B cell (primary cell): ENCODE data around the gene ATXN1. TPM values are rescaled to one million over a fixed set of nuclear protein-coding genes. Genes with fewer than 3 reads are reported as not detected.

Source experiments
- ATAC-seq: fragments of 200-7000 bp; cut with Tn5 transposase; one replicate; pipeline ENCODE4 v1.10.0; 2021; ENCODE audit warnings: low read depth, mild to moderate bottlenecking, moderate number of reproducible peaks, moderate library complexity
- CTCF ChIA-PET: fragments of 350-600 bp; sonication (Branson Sonifier 250); formaldehyde crosslinking; loops from one replicate; lab custom pipeline; 2021; ENCODE audit warnings: antibody characterized with exemption, inconsistent platforms; lab: Charles Lee
- POLR2A ChIA-PET: fragments of 350-600 bp; sonication (Branson Sonifier 250); formaldehyde crosslinking; loops from one replicate; lab custom pipeline; 2021; ENCODE audit warnings: antibody characterized with exemption; lab: Charles Lee
- DNase-seq: peaks from one replicate; pipeline ENCODE4 v3.0.0; 2013
- H2AFZ ChIP-seq: 2 replicates; pipeline ENCODE4 v1.6.1; 2012; ENCODE audit warnings: mild to moderate bottlenecking, low read depth, low read length; ENCODE audit not compliant: insufficient read depth, poor library complexity, severe bottlenecking
- H3K27ac ChIP-seq, 2 donors: 1 replicate in 1 of 2; 2 replicates in 1 of 2; pipeline ENCODE4 v1.5.1; 2012 to 2013; ENCODE audit warnings: low read length in 2 of 2, mild to moderate bottlenecking in 2 of 2, moderate library complexity in 1 of 2
- H3K27me3 ChIP-seq, 4 experiments: fragments of 200-600 bp in 1 of 4; sonication (generic) in 1 of 4; replicated peaks in 1 of 4; 1 replicate in 2 of 4; 2 replicates in 2 of 4; pipeline versions ENCODE4 v1.6.1 to v1.7.0; 2013 to 2016; ENCODE audit warnings: low read length in 3 of 4, mild to moderate bottlenecking in 2 of 4, mixed read lengths in 1 of 4, moderate library complexity in 1 of 4; ENCODE audit not compliant: insufficient read depth in 4 of 4, control insufficient read depth in 3 of 4; ENCODE audit errors: control extremely low read depth in 1 of 4
- H3K36me3 ChIP-seq, 2 experiments: replicated peaks in 1 of 2; 1 replicate in 1 of 2; 2 replicates in 1 of 2; pipeline versions ENCODE4 v1.6.1 to v1.7.1; 2013; ENCODE audit warnings: low read length in 1 of 2; ENCODE audit not compliant: insufficient read depth in 2 of 2, control insufficient read depth in 1 of 2; ENCODE audit errors: control extremely low read depth in 1 of 2, extremely low read depth in 1 of 2
- H3K4me1 ChIP-seq, 2 donors: fragments of 200-600 bp in 1 of 2; sonication (generic) in 1 of 2; 1 replicate in 1 of 2; 2 replicates in 1 of 2; pipeline versions ENCODE4 v1.5.1 to v1.6.1; 2013 to 2017; ENCODE audit warnings: low read length in 2 of 2; ENCODE audit not compliant: control insufficient read depth in 2 of 2, insufficient read depth in 2 of 2
- H3K4me2 ChIP-seq: replicated peaks from 2 replicates; pipeline ENCODE3; 2012; ENCODE audit warnings: mild to moderate bottlenecking, low read depth, low read length; ENCODE audit not compliant: poor library complexity, severe bottlenecking
- H3K4me3 ChIP-seq, 5 experiments: fragments of 200-600 bp in 1 of 5; sonication (generic) in 1 of 5; 1 replicate in 3 of 5; 2 replicates in 2 of 5; pipeline versions ENCODE4 v1.5.1 to v1.7.0; 2011 to 2016; ENCODE audit warnings: low read length in 4 of 5, mild to moderate bottlenecking in 4 of 5, low read depth in 2 of 5, control low read depth in 1 of 5, moderate library complexity in 1 of 5; ENCODE audit not compliant: insufficient read depth in 1 of 5; ENCODE audit errors: control extremely low read depth in 1 of 5, extremely low read depth in 1 of 5
- H3K79me2 ChIP-seq: fragments of 200-600 bp; sonication (generic); one replicate; pipeline ENCODE4 v1.6.0; 2016; ENCODE audit warnings: low read length; ENCODE audit not compliant: control insufficient read depth, insufficient read depth
- H3K9ac ChIP-seq: fragments of 200-600 bp; sonication (generic); 2 replicates; pipeline ENCODE4 v1.6.1; 2017; ENCODE audit warnings: mild to moderate bottlenecking, low read length, moderate library complexity
- H3K9me3 ChIP-seq, 3 donors: one replicate each; pipeline versions ENCODE4 v1.6.1 to v1.7.1; 2013; ENCODE audit warnings: low read length in 2 of 3; ENCODE audit not compliant: control insufficient read depth in 2 of 3, insufficient read depth in 1 of 3; ENCODE audit errors: control extremely low read depth in 1 of 3
- H4K20me1 ChIP-seq: 2 replicates; pipeline ENCODE4 v1.6.0; 2012; ENCODE audit warnings: mild to moderate bottlenecking, low read length; ENCODE audit not compliant: insufficient read depth, control insufficient read depth, poor library complexity, severe bottlenecking
- H3K27ac Mint-ChIP-seq: one replicate; pipeline ENCODE4 v1.8.0; 2021; ENCODE audit warnings: mixed read lengths
- H3K27me3 Mint-ChIP-seq: one replicate; pipeline ENCODE4 v1.8.0; 2021; ENCODE audit warnings: mixed read lengths
- H3K4me1 Mint-ChIP-seq: one replicate; pipeline ENCODE4 v1.8.0; 2021; ENCODE audit warnings: mixed read lengths
- H3K4me3 Mint-ChIP-seq: one replicate; pipeline ENCODE4 v1.8.0; 2021; ENCODE audit warnings: mixed read lengths
- H3K9me3 Mint-ChIP-seq: one replicate; pipeline ENCODE4 v1.8.0; 2022; ENCODE audit warnings: mixed read lengths; ENCODE audit not compliant: insufficient read depth
- CTCF ChIP-seq: fragments of 200-600 bp; IDR thresholded peaks from one replicate; pipeline ENCODE4 v1.8.0; 2022; ENCODE audit warnings: antibody characterized with exemption, mild to moderate bottlenecking
- EZH2 ChIP-seq: IDR thresholded peaks from 2 replicates; pipeline ENCODE4 v1.6.1; 2012; ENCODE audit warnings: borderline replicate concordance, low read depth, mild to moderate bottlenecking, moderate library complexity, low read length; ENCODE audit not compliant: insufficient read depth, poor library complexity, severe bottlenecking
- WGBS: methylation state at CpG from one replicate; pipeline ENCODE4 v1.1.5; 2013; ENCODE audit warnings: missing lambda C conversion rate; ENCODE audit not compliant: insufficient coverage; 5-methylcytosine and 5-hydroxymethylcytosine counted together
- intact Hi-C: fragments of 100-400 bp; cut with micrococcal nuclease; formaldehyde crosslinking; loops from one replicate; pipeline ENCODE4 v1.10.0; 2022
- polyA plus RNA-seq: library from polyadenylated mRNA; depleted of rRNA; stranded (reverse); fragments of >200 nt; gene quantifications from 2 replicates; pipeline ENCODE4 v1.2.3, GENCODE V29; 2012
- total RNA-seq, 2 donors: library from RNA; stranded (reverse); fragments of 120-200 nt in 1 of 2; gene quantifications; 1 replicate in 1 of 2; 2 replicates in 1 of 2; pipeline versions ENCODE4 v1.2.3 to v1.2.4, GENCODE V29; 2013 to 2022

Gene ATXN1
- total and polyA plus RNA-seq, 2 donors (not counting 1 experiment from before 2014, with no cell fraction given) = 5.7 to 63.8 TPM

- Histone ChIP-seq H3K27me3 (no peaks in the 10 kb centered on the region), H3K9me3 (no peaks in the 10 kb centered on the region), H3K9ac (no peak overlapping the region), H3K79me2 (no peaks in the 10 kb centered on the region), H3K36me3 (no peaks in the 10 kb centered on the region), H3K4me2 (no peak overlapping the region), H2AFZ (no peak overlapping the region), H3K27ac (no peak overlapping the region), H3K4me3 (no peak overlapping the region), H4K20me1 (no peaks in the 10 kb centered on the region), H3K4me1 (no peaks in the 10 kb centered on the region)
- ChIA-PET POLR2A (no interaction called here), CTCF (no interaction called here)
- DNase-seq (no peak), ATAC-seq (no peak)
- H3K27me3 Mint-ChIP-seq = peaks cover 11% of the 10 kb centered on the region
- H3K4me1 Mint-ChIP-seq = no peaks in the 10 kb centered on the region
- TF ChIP-seq EZH2 = no peak
- TF ChIP-seq CTCF = no peak
- intact Hi-C loops = no loop called here
- H3K9me3 Mint-ChIP-seq = no peaks in the 10 kb centered on the region
- no peak overlapping the region for H3K27ac Mint-ChIP-seq
- no peak overlapping the region for H3K4me3 Mint-ChIP-seq
- WGBS = 98% methylated on average over 20 of the region's 24 CpGs
These were observed 42.3 kb upstream of the ATXN1 start for GRCh38 chr6:16803294-16804200.

- intact Hi-C loops = no loop called here
- Histone ChIP-seq H3K4me1 (no peaks in the 10 kb centered on the region), H3K27ac (no peak overlapping the region), H3K4me3 (no peak overlapping the region), H4K20me1 (no peaks in the 10 kb centered on the region), H3K79me2 (no peaks in the 10 kb centered on the region), H3K36me3 (no peaks in the 10 kb centered on the region), H3K4me2 (no peak overlapping the region), H3K9me3 (no peaks in the 10 kb centered on the region), H3K9ac (no peak overlapping the region), H2AFZ (no peak overlapping the region), H3K27me3 (no peaks in the 10 kb centered on the region)
- no peak overlapping the region for H3K27ac Mint-ChIP-seq
- DNase-seq (no peak), ATAC-seq (no peak)
- ChIA-PET CTCF (no interaction called here), POLR2A (no interaction called here)
- TF ChIP-seq EZH2 (no peak), CTCF (no peak)
- H3K9me3 Mint-ChIP-seq = no peaks in the 10 kb centered on the region
- H3K27me3 Mint-ChIP-seq = peaks cover 8% of the 10 kb centered on the region
- H3K4me1 Mint-ChIP-seq = no peaks in the 10 kb centered on the region
- no peak overlapping the region for H3K4me3 Mint-ChIP-seq
- WGBS = no CpG with 5 or more reads among the region's 2 CpGs
These were observed 40.8 kb upstream of the ATXN1 start for GRCh38 chr6:16802071-16802470.
